ENCODE results near the gene TCERG1L.

The TCERG1L gene

DNA sequence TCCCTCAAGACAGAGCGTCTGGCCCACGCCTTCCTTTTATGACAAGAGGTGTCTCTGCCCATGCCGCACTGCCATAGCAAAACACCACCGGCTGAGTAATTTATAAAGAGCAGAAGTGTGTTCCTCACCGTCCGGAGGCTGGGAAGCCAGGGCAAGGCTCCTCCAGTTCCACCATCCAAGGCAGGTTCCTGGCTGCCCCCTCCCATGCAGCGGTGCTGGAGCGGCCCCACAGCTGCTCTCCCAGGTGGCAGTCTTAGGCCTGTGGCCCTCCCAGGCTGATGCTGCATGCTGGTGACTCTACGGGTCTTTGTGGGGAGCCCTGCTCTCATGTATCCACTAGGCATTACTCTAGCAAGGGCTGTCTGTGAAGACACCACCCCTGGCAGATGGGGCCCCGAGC is 113.1 kb downstream of the TCERG1L start:
- Histone ChIP-seq H3K18ac (ENCODE audit: low read length) (peak overlapping the region; percentile 25), H2BK120ac (ENCODE audit: low read depth, low read length) (no peak overlapping the region), H2BK15ac (ENCODE audit: low read length) (no peak overlapping the region), H3K14ac (ENCODE audit: low read length) (no peak overlapping the region), H3K4me3 (ENCODE audit: low read length in 2 of 2) (no peak overlapping the region), H2BK5ac (ENCODE audit: low read length) (peak overlapping the region; percentile 76), H3K4ac (ENCODE audit: low read length) (no peak overlapping the region), H3K79me1 (ENCODE audit: low read depth, low read length) (no peaks in the 10 kb centered on the region), H2AFZ (ENCODE audit: low read length) (no peak overlapping the region), H4K91ac (ENCODE audit: low read depth, low read length, poor library complexity) (no peak overlapping the region), H4K8ac (ENCODE audit: low read depth, low read length) (no peak overlapping the region), H3K4me1 (ENCODE audit: control insufficient read depth in 2 of 2, insufficient read depth in 1 of 2, low read depth in 1 of 2, low read length in 2 of 2) (peaks cover 0 to 9% of the 10 kb centered on the region in 2 donors), H3K9ac (ENCODE audit: low read depth, low read length, poor library complexity) (no peak overlapping the region), H2BK12ac (ENCODE audit: low read length) (no peak overlapping the region), H2AK5ac (ENCODE audit: low read depth, low read length) (no peak overlapping the region), H3K23ac (ENCODE audit: low read depth, low read length, poor library complexity) (no peak overlapping the region), H3K27ac (replicated peaks; ENCODE audit: low read length) (no peak overlapping the region), H3K36me3 (replicated peaks in 1 of 2; ENCODE audit: control insufficient read depth in 2 of 2, insufficient read depth in 2 of 2, low read length in 2 of 2) (peaks cover 0 to 3% of the 10 kb centered on the region in 2 donors), H3K9me3 (replicated peaks in 1 of 2; ENCODE audit: control insufficient read depth in 2 of 2, insufficient read depth in 1 of 2, low read depth in 1 of 2, low read length in 2 of 2) (no peaks in the 10 kb centered on the region), H3K4me2 (ENCODE audit: insufficient read depth, low read length, poor library complexity, severe bottlenecking) (no peak overlapping the region), H3K27me3 (ENCODE audit: control insufficient read depth in 3 of 3, insufficient read depth in 3 of 3, low read depth in 1 of 3, low read length in 3 of 3) (no peaks in the 10 kb centered on the region)
- DNase-seq (ENCODE audit: low spot score) = no peak
- no CpG with 5 or more reads among the region's 10 CpGs for WGBS, 2 donors (ENCODE audit: extremely low coverage in 2 of 2, insufficient read length in 2 of 2, insufficient replicate concordance in 1 of 2)

DNA sequence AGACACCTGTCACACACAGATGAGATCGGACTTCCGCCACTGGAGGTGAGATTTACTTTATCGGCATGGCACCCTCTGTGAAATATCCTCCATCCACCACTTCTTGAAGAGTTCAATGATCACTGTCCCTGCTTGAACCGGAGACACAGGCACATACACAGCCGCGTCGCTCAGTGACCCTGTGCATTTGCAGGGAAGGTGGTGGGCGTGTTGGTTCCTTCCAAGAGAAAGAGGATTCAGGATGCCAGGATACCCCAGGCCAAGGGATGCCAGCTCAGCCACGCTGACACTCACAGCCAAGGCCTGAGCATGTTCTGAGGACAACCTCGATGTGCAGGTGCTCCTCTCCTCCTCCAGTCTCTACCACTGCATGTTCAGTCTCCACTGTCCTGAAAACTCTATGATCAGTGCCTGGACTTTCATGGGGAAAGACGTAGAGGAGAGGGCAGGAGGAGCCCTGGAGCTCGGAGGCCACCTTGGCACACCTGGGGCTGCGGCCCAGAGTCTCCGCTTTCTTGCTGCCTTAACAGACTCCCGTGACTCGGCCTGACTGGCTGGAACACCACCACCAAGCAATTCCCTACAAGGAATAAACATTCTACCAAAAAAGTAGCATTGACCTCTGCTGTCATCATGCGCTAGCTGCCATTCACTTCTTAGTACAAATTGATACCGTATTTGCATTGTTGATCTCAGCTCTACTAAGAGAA is 115.2 kb downstream of the TCERG1L start:
- no peak overlapping the region for H3K14ac ChIP-seq (ENCODE audit: low read length)
- no peak overlapping the region for H3K4ac ChIP-seq (ENCODE audit: low read length)
- peak overlapping the region; percentile 8 for H3K18ac ChIP-seq (ENCODE audit: low read length)
- H3K9me3 ChIP-seq (replicated peaks in 1 of 2; ENCODE audit: control insufficient read depth in 2 of 2, insufficient read depth in 1 of 2, low read depth in 1 of 2, low read length in 2 of 2) = no peaks in the 10 kb centered on the region
- H3K4me1 ChIP-seq (ENCODE audit: control insufficient read depth in 2 of 2, insufficient read depth in 1 of 2, low read depth in 1 of 2, low read length in 2 of 2) = peaks cover 0 to 9% of the 10 kb centered on the region in 2 donors
- H3K27me3 ChIP-seq (ENCODE audit: control insufficient read depth in 3 of 3, insufficient read depth in 3 of 3, low read depth in 1 of 3, low read length in 3 of 3) = no peaks in the 10 kb centered on the region
- H2BK120ac ChIP-seq (ENCODE audit: low read depth, low read length) = no peak overlapping the region
- no peak overlapping the region for H2BK5ac ChIP-seq (ENCODE audit: low read length)
- no peak overlapping the region for H3K4me2 ChIP-seq (ENCODE audit: insufficient read depth, low read length, poor library complexity, severe bottlenecking)
- no peak overlapping the region for H3K4me3 ChIP-seq (ENCODE audit: low read length in 2 of 2)
- H3K23ac ChIP-seq (ENCODE audit: low read depth, low read length, poor library complexity) = no peak overlapping the region
- H3K79me1 ChIP-seq (ENCODE audit: low read depth, low read length) = no peaks in the 10 kb centered on the region
- no peak overlapping the region for H4K91ac ChIP-seq (ENCODE audit: low read depth, low read length, poor library complexity)
- H2BK15ac ChIP-seq (ENCODE audit: low read length) = no peak overlapping the region
- H2AK5ac ChIP-seq (ENCODE audit: low read depth, low read length) = no peak overlapping the region
- no peaks in the 10 kb centered on the region for H3K36me3 ChIP-seq (replicated peaks in 1 of 2; ENCODE audit: control insufficient read depth in 2 of 2, insufficient read depth in 2 of 2, low read length in 2 of 2)
- H3K27ac ChIP-seq (replicated peaks; ENCODE audit: low read length) = no peak overlapping the region
- no peak overlapping the region for H3K9ac ChIP-seq (ENCODE audit: low read depth, low read length, poor library complexity)
- no peak overlapping the region for H2AFZ ChIP-seq (ENCODE audit: low read length)
- H2BK12ac ChIP-seq (ENCODE audit: low read length) = no peak overlapping the region
- DNase-seq (ENCODE audit: low spot score) = no peak
- no peak overlapping the region for H4K8ac ChIP-seq (ENCODE audit: low read depth, low read length)
- no CpG with 5 or more reads among the region's 18 CpGs for WGBS, 2 donors (ENCODE audit: extremely low coverage in 2 of 2, insufficient read length in 2 of 2, insufficient replicate concordance in 1 of 2)

DNA sequence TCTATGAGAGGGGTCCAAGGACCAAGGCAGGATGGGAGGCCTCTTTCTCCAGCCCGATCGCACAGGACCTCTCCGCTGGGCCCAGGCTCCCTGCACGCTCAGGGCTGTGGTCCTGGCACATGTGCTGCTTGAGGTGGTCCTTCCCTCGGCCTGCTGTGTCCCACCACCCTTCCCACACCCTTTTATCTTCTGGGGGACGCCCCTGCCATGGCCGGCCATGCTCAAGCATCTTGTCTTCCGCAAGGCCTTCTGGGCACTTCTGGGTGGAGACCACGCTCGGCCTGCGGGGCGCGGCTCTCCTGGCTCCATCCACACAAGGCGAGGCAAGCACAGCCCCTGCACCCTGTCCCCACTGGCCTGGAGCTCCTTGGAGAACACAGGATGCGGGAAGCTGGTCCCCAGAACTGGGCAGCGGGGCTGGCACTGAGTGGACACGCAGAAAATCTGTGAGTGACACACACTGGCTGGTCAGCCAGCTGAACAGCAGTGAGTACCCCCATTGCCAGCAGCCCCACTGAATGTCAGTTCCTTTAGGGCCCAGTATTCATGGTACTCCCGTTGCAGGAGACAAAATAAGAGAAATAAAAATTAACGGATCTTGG is 115.9 kb downstream of the TCERG1L start:
- no peak overlapping the region for H2BK15ac ChIP-seq (ENCODE audit: low read length)
- no peak overlapping the region for H3K4ac ChIP-seq (ENCODE audit: low read length)
- no peak overlapping the region for H2AK5ac ChIP-seq (ENCODE audit: low read depth, low read length)
- peak overlapping the region; percentile 63 for H3K18ac ChIP-seq (ENCODE audit: low read length)
- no peaks in the 10 kb centered on the region for H3K27me3 ChIP-seq (ENCODE audit: control insufficient read depth in 3 of 3, insufficient read depth in 3 of 3, low read depth in 1 of 3, low read length in 3 of 3)
- H2BK120ac ChIP-seq (ENCODE audit: low read depth, low read length) = no peak overlapping the region
- no peak overlapping the region for H3K27ac ChIP-seq (replicated peaks; ENCODE audit: low read length)
- H4K8ac ChIP-seq (ENCODE audit: low read depth, low read length) = no peak overlapping the region
- no peaks in the 10 kb centered on the region for H3K36me3 ChIP-seq (replicated peaks in 1 of 2; ENCODE audit: control insufficient read depth in 2 of 2, insufficient read depth in 2 of 2, low read length in 2 of 2)
- WGBS, 2 donors (ENCODE audit: extremely low coverage in 2 of 2, insufficient read length in 2 of 2, insufficient replicate concordance in 1 of 2) = no CpG with 5 or more reads among the region's 19 CpGs
- no peak overlapping the region for H4K91ac ChIP-seq (ENCODE audit: low read depth, low read length, poor library complexity)
- H3K4me3 ChIP-seq (ENCODE audit: low read length in 2 of 2) = no peak overlapping the region
- peak overlapping the region; percentile 55 for H2BK5ac ChIP-seq (ENCODE audit: low read length)
- DNase-seq (ENCODE audit: low spot score) = no peak
- H3K4me2 ChIP-seq (ENCODE audit: insufficient read depth, low read length, poor library complexity, severe bottlenecking) = no peak overlapping the region
- H2BK12ac ChIP-seq (ENCODE audit: low read length) = peak overlapping the region; percentile 73
- H3K9me3 ChIP-seq (replicated peaks in 1 of 2; ENCODE audit: control insufficient read depth in 2 of 2, insufficient read depth in 1 of 2, low read depth in 1 of 2, low read length in 2 of 2) = no peaks in the 10 kb centered on the region
- no peak overlapping the region for H3K9ac ChIP-seq (ENCODE audit: low read depth, low read length, poor library complexity)
- no peak overlapping the region for H2AFZ ChIP-seq (ENCODE audit: low read length)
- peak overlapping the region; percentile 77 for H3K23ac ChIP-seq (ENCODE audit: low read depth, low read length, poor library complexity)
- H3K4me1 ChIP-seq (ENCODE audit: control insufficient read depth in 2 of 2, insufficient read depth in 1 of 2, low read depth in 1 of 2, low read length in 2 of 2) = peaks cover 0 to 9% of the 10 kb centered on the region in 2 donors
- H3K14ac ChIP-seq (ENCODE audit: low read length) = no peak overlapping the region
- no peaks in the 10 kb centered on the region for H3K79me1 ChIP-seq (ENCODE audit: low read depth, low read length)

DNA sequence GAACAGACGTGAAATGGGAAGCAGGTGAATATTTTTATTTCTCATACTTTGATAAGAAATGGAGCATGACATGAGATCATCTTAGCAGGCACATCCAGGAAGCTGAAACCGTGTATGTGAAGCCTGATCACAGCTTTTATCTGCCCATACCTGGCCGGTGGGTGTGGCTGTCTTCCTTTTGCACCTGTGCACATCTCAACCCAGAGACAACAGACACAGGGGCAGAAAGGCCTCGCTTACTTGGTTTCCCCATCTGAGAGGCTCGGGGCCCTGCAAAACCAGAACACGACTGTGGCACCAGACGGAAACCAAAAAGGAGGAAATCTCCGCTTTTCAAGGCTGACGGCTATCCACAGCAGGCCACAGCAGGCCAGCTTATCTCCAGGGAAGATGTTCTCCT is 116.4 kb downstream of the TCERG1L start:
- no peaks in the 10 kb centered on the region for H3K36me3 ChIP-seq (replicated peaks in 1 of 2; ENCODE audit: control insufficient read depth in 2 of 2, insufficient read depth in 2 of 2, low read length in 2 of 2)
- no peak overlapping the region for H3K18ac ChIP-seq (ENCODE audit: low read length)
- no peaks in the 10 kb centered on the region for H3K79me1 ChIP-seq (ENCODE audit: low read depth, low read length)
- no CpG with 5 or more reads among the region's 9 CpGs for WGBS, 2 donors (ENCODE audit: extremely low coverage in 2 of 2, insufficient read length in 2 of 2, insufficient replicate concordance in 1 of 2)
- no peak overlapping the region for H3K14ac ChIP-seq (ENCODE audit: low read length)
- DNase-seq (ENCODE audit: low spot score) = no peak
- H2AFZ ChIP-seq (ENCODE audit: low read length) = no peak overlapping the region
- H3K4me1 ChIP-seq (ENCODE audit: control insufficient read depth in 2 of 2, insufficient read depth in 1 of 2, low read depth in 1 of 2, low read length in 2 of 2) = peaks cover 0 to 8% of the 10 kb centered on the region in 2 donors
- H3K4ac ChIP-seq (ENCODE audit: low read length) = no peak overlapping the region
- no peak overlapping the region for H2AK5ac ChIP-seq (ENCODE audit: low read depth, low read length)
- no peak overlapping the region for H2BK120ac ChIP-seq (ENCODE audit: low read depth, low read length)
- H3K27ac ChIP-seq (replicated peaks; ENCODE audit: low read length) = no peak overlapping the region
- H3K4me2 ChIP-seq (ENCODE audit: insufficient read depth, low read length, poor library complexity, severe bottlenecking) = no peak overlapping the region
- H3K9me3 ChIP-seq (replicated peaks in 1 of 2; ENCODE audit: control insufficient read depth in 2 of 2, insufficient read depth in 1 of 2, low read depth in 1 of 2, low read length in 2 of 2) = no peaks in the 10 kb centered on the region
- H3K23ac ChIP-seq (ENCODE audit: low read depth, low read length, poor library complexity) = no peak overlapping the region
- H3K9ac ChIP-seq (ENCODE audit: low read depth, low read length, poor library complexity) = no peak overlapping the region
- H3K4me3 ChIP-seq (ENCODE audit: low read length in 2 of 2) = no peak overlapping the region
- peak overlapping the region; percentile 55 for H2BK5ac ChIP-seq (ENCODE audit: low read length)
- no peaks in the 10 kb centered on the region for H3K27me3 ChIP-seq (ENCODE audit: control insufficient read depth in 3 of 3, insufficient read depth in 3 of 3, low read depth in 1 of 3, low read length in 3 of 3)
- H4K8ac ChIP-seq (ENCODE audit: low read depth, low read length) = no peak overlapping the region
- no peak overlapping the region for H2BK15ac ChIP-seq (ENCODE audit: low read length)
- H2BK12ac ChIP-seq (ENCODE audit: low read length) = no peak overlapping the region
- no peak overlapping the region for H4K91ac ChIP-seq (ENCODE audit: low read depth, low read length, poor library complexity)

Measured in neuronal stem cell (in vitro differentiated cells).